Tibial nerve (tissue), 3 donors: ENCODE measurements around the gene ANKUB1.

Experiments
- CTCF ChIP-seq, 5 experiments: fragments of 200-600 bp in 3 of 5; fragments of 450-650 bp in 2 of 5; sonication (generic) in 3 of 5; IDR thresholded peaks; one replicate each; pipeline ENCODE4 v1.5.1; 2016 to 2019; ENCODE audit warnings: antibody characterized with exemption in 5 of 5, mild to moderate bottlenecking in 3 of 5, moderate library complexity in 2 of 5
- POLR2A ChIP-seq, 2 donors: fragments of 450-650 bp; IDR thresholded peaks; one replicate each; pipeline ENCODE4 v1.6.1; 2017; ENCODE audit warnings: antibody characterized with exemption in 2 of 2, mild to moderate bottlenecking in 2 of 2, moderate library complexity in 2 of 2

GRCh38 chr3:149764302-149764701 is 28.1 kb downstream of the ANKUB1 start:
- no peak for TF ChIP-seq POLR2A (IDR thresholded peaks at IDR 0.05)
- no peak for TF ChIP-seq CTCF (IDR thresholded peaks at IDR 0.05)
